HEK293T (cell line): ENCODE results near the gene SNCA.

Experiments used
- CTCF ChIA-PET: fragments of 350-600 bp; formaldehyde crosslinking; extraction: SDS; loops from one replicate; lab custom pipeline; 2021; ENCODE audit warnings: antibody characterized with exemption, inconsistent platforms; lab: Yijun Ruan, JAX
- POLR2A ChIA-PET: fragments of 350-600 bp; formaldehyde crosslinking; extraction: SDS; loops from one replicate; lab custom pipeline; 2020; ENCODE audit warnings: antibody characterized with exemption, inconsistent platforms; lab: Yijun Ruan, JAX
- DNase-seq: peaks from one replicate; pipeline ENCODE4 v3.0.0; 2012; ENCODE audit warnings: mixed read lengths; ENCODE audit errors: extremely low spot score
- ARNT ChIP-seq: fragments of 450-650 bp; IDR thresholded peaks from 2 replicates; pipeline ENCODE4 v1.6.1; 2017; ENCODE audit warnings: mild to moderate bottlenecking
- BHLHE40 ChIP-seq: fragments of 450-650 bp; IDR thresholded peaks from 2 replicates; pipeline ENCODE4 v1.6.1; 2016; ENCODE audit warnings: mild to moderate bottlenecking, moderate library complexity, borderline replicate concordance
- CTBP1 ChIP-seq: fragments of 450-650 bp; IDR thresholded peaks from 2 replicates; pipeline ENCODE4 v1.6.1; 2016; ENCODE audit warnings: borderline replicate concordance
- ELF4 ChIP-seq: fragments of 450-650 bp; IDR thresholded peaks from 2 replicates; pipeline ENCODE4 v1.6.1; 2017; ENCODE audit warnings: antibody characterized with exemption
- FOXA1 ChIP-seq: fragments of 450-650 bp; IDR thresholded peaks from 2 replicates; pipeline ENCODE4 v1.6.1; 2016; ENCODE audit warnings: mild to moderate bottlenecking
- FOXK2 ChIP-seq: fragments of 450-650 bp; IDR thresholded peaks from 2 replicates; pipeline ENCODE4 v1.6.1; 2016; ENCODE audit warnings: mild to moderate bottlenecking
- FOXM1 ChIP-seq: fragments of 450-650 bp; IDR thresholded peaks from 2 replicates; pipeline ENCODE4 v1.6.1; 2017; ENCODE audit warnings: mild to moderate bottlenecking, borderline replicate concordance
- HDGF ChIP-seq: fragments of 450-650 bp; IDR thresholded peaks from 2 replicates; pipeline ENCODE4 v1.6.1; 2017; ENCODE audit warnings: antibody characterized with exemption, borderline replicate concordance
- L3MBTL2 ChIP-seq: fragments of 450-650 bp; conservative IDR thresholded peaks from 2 replicates; pipeline ENCODE4 v1.6.1; 2016; ENCODE audit warnings: mild to moderate bottlenecking
- LEF1 ChIP-seq: fragments of 450-650 bp; IDR thresholded peaks from 2 replicates; pipeline ENCODE4 v1.6.1; 2017; ENCODE audit warnings: mild to moderate bottlenecking, borderline replicate concordance
- NFRKB ChIP-seq: fragments of 450-650 bp; IDR thresholded peaks from 2 replicates; pipeline ENCODE4 v1.6.1; 2016; ENCODE audit warnings: mild to moderate bottlenecking, moderate library complexity
- PKNOX1 ChIP-seq: fragments of 450-650 bp; IDR thresholded peaks from 2 replicates; pipeline ENCODE4 v1.6.1; 2016
- SP1 ChIP-seq: fragments of 450-650 bp; IDR thresholded peaks from 2 replicates; pipeline ENCODE4 v1.6.1; 2017
- SUZ12 ChIP-seq: fragments of 450-650 bp; IDR thresholded peaks from 2 replicates; pipeline ENCODE4 v1.6.1; 2016; ENCODE audit warnings: mild to moderate bottlenecking
- TARDBP ChIP-seq: fragments of 450-650 bp; IDR thresholded peaks from 2 replicates; pipeline ENCODE4 v1.6.1; 2016
- ZNF384 ChIP-seq: fragments of 450-650 bp; IDR thresholded peaks from 2 replicates; pipeline ENCODE4 v1.6.1; 2016

The SNCA gene

GRCh38 chr4:89720981-89721380 lies 116.0 kb downstream of the SNCA start:
- ChIA-PET POLR2A (no interaction called here), CTCF (no interaction called here)
- no peak for DNase-seq
- TF ChIP-seq SP1 (no peak), ELF4 (no peak), TARDBP (no peak), L3MBTL2 (no peak), HDGF (no peak), SUZ12 (no peak), ZNF384 (no peak), LEF1 (no peak), ARNT (no peak), BHLHE40 (no peak), PKNOX1 (no peak), FOXA1 (no peak), CTBP1 (no peak), NFRKB (no peak), FOXM1 (no peak), FOXK2 (no peak)

- TF ChIP-seq TARDBP (no peak), HDGF (no peak), SP1 (no peak), NFRKB (no peak)
- CTCF ChIA-PET: no interaction called here
- no peak for DNase-seq
- POLR2A ChIA-PET: no interaction called here
Measured at GRCh38 chr4:89719536-89720090, 117.3 kb downstream of the SNCA start.

GRCh38 chr4:89716893-89717292 lies 120.1 kb downstream of the SNCA start:
- CTCF ChIA-PET: no interaction called here
- TF ChIP-seq TARDBP: no peak
- TF ChIP-seq SUZ12: no peak
- TF ChIP-seq BHLHE40: no peak
- TF ChIP-seq SP1: no peak
- TF ChIP-seq HDGF: no peak
- TF ChIP-seq ELF4: no peak
- TF ChIP-seq ARNT: no peak
- TF ChIP-seq LEF1: no peak
- no peak for TF ChIP-seq L3MBTL2
- DNase-seq: no peak
- POLR2A ChIA-PET: no interaction called here

- CTCF ChIA-PET: no interaction called here
- POLR2A ChIA-PET: no interaction called here
- DNase-seq: no peak
- no peak for TF ChIP-seq FOXM1
- no peak for TF ChIP-seq FOXK2
- no peak for TF ChIP-seq SP1
Measured at GRCh38 chr4:89715631-89716030, 121.3 kb downstream of the SNCA start.

- POLR2A ChIA-PET: no interaction called here
- DNase-seq: no peak
- TF ChIP-seq ZNF384 (no peak), PKNOX1 (peak; percentile 85)
- CTCF ChIA-PET: no interaction called here
Measured at GRCh38 chr4:89712827-89713226, 124.1 kb downstream of the SNCA start.

- ChIA-PET POLR2A (no interaction called here), CTCF (no interaction called here)
- no peak for TF ChIP-seq CTBP1
- no peak for TF ChIP-seq TARDBP
- TF ChIP-seq L3MBTL2: no peak
- TF ChIP-seq ZNF384: no peak
- no peak for TF ChIP-seq ARNT
- TF ChIP-seq FOXK2: no peak
- TF ChIP-seq SP1: no peak
- no peak for TF ChIP-seq BHLHE40
- TF ChIP-seq SUZ12: no peak
- TF ChIP-seq LEF1: no peak
- DNase-seq: no peak
Measured at GRCh38 chr4:89712141-89712540, 124.8 kb downstream of the SNCA start.

GRCh38 chr4:89708903-89709421 lies 128.0 kb downstream of the SNCA start:
- CTCF ChIA-PET: interaction anchor here (0.6 to 1.0 kb wide), 2 partner anchors 8 to 536 kb away, joined by 3 to 4 read pairs; no protein-coding TSS in a partner anchor
- DNase-seq: peak; percentile 17
- TF ChIP-seq FOXM1 (no peak), HDGF (no peak), SP1 (no peak), FOXA1 (no peak), CTBP1 (no peak), ARNT (no peak), ELF4 (no peak), ZNF384 (no peak), LEF1 (no peak), NFRKB (no peak), FOXK2 (no peak), BHLHE40 (no peak), SUZ12 (no peak), L3MBTL2 (no peak; the same call in 1 of the 2 replicates), PKNOX1 (no peak)
- POLR2A ChIA-PET: no interaction called here
